ENCODE measurements around the gene ACAD9.

ACAD9 gene

DNA sequence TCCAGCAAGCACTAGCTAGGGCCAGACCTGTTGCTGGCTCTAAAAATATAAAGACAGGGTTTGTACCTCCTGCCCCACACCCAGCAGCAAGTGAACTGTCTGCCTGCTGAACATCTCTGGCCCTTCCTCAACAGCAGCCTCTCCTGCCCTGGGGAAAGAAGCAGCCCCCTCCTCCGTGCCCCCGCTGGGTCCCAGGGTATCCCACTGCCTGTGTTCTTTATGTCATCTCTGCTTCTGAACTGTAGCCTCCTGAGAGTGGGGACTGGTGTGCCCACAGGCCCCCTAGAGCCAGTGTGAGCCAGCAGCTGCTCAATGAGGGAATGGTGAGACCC, 54.5 kb downstream of the ACAD9 start:
- no peak for DNase-seq (ENCODE audit: low read depth in 3 of 3)

DNA sequence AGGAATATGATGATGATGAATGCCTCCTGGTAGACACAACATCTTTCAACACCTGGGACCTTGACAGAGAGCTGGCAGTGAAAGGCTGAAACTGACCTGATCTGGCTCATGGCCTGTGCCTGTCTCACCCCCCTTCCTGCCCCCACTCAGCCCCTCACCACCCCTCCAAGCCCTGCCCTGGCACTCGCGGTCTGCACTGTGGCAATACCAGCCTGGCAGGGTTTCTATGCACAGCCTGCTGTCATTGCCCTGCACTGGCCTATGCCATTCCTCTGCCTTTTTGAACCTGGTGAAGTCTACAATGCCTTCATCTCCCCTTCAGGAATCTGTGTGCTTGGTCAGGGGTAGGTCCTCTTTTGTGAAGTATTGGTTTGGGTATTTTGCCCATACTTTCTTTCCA, 56.5 kb downstream of the ACAD9 start:
- DNase-seq (ENCODE audit: low read depth in 3 of 3): no peak

DNA sequence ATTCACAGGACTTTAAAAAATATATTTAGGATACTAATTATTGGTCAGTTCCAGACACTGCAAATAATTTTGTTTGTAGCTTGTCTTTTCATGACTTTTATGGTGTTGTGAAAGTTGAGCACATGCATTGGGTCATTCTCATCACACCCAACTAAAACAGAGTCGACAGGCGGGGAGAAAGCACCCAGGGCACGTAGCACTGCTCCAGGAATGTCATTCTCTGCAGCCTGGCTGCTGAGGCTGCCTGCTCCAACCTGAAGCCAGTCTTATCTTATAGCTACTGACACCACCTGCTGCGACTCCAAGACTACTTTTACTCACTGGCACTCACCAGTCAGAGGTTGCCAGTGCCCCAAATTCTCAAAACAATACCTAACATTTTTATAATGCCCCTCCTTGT, 56.9 kb downstream of the ACAD9 start:
- no peak for DNase-seq (ENCODE audit: low read depth in 3 of 3)

DNA sequence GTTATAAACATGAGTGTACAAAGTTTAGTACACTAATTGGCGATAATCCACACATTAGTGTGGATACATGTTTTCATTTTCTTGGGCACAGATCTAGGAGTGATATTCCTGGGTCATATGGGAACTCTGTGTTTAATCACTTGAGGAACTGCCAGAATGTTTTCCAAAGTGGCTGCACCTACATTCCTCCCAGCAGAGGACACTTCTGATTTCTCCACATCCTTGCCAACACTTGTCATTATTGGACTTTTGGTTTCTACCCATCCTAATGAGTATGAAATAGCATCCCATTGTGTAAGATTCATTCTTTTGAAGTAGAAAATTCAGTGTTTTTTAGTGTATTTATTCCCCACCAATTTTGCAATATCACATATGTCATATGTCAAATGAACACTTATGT, 60.8 kb downstream of the ACAD9 start:
- no peak for DNase-seq (ENCODE audit: low read depth in 3 of 3)

DNA sequence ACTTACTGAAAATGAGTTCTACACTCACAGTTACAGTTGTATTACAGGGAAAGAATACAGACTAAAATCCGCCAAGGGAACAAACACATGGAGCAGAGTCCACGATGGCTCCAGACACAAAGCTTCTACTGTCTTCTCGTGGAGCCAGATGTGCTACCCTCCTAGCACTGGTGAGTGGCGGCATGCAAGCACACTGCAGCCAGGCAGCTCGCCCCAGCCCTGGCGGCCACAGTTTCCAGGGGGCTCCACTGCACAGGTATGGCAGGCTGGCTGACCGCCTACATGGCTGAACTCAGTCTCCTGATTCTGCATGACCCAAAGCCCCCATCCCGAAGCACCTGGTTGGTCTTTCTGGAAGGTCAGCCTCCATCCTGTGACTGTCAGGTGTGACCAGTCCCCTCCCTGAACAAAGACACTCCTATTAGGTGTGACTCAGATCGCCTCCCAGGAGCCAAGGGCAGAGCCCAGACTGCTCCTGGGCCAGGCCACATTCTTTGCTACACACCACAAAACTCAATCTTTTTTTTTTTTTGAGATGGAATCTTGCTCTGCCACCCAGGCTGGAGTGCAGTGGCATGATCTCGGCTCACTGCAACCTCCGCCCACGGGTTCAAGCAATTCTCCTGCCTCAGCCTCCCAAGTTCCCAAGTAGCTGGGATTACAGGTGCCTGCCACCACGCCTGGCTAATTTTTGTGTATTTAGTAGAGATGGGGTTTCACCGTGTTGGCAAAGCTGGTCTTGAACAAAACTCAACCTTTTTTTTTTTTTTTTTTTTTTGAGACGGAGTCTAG, 62.9 kb downstream of the ACAD9 start:
- no peak for DNase-seq (ENCODE audit: low read depth in 3 of 3)

DNA sequence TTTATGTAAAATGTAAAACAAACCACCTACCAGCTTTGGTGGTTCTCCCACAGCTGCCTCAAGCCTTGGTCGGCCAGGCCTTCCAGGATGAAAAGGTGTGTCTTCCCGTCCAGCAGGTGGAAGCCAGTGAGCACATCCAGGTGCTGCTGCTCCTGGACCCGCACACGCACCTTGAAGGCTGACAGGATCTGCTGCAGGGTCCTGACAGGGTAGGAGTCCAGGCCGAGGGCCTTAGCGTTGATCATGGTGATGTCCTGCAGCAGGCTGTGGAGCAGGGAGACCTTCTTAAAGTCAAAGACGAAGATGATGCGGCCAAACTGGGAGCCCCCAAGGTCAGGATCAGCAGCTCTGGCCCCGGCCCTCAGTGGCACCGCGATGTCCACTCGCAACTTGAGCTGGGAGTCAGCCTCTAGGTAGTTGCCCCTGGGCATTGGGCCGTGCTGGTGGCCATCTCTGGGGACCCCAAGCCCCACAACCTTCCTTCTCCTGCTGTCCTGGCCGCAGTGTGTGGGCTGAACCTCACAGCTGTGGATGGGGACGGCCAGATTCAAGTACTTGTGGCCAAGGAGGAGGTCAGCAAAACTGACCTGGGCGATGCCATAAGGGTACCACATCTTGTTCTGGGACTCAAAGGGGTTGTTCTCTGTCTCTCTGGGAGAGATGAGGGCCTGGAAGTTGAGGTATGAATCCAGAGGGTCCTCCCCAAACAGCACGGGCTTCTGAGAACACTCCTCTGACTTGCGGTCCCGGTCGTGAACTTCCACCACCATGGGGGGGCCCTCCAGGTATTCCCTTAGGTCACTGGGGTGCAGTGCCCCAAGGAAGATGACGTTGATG, 65.8 kb downstream of the ACAD9 start:
- DNase-seq (ENCODE audit: low read depth in 3 of 3): no peak

DNA sequence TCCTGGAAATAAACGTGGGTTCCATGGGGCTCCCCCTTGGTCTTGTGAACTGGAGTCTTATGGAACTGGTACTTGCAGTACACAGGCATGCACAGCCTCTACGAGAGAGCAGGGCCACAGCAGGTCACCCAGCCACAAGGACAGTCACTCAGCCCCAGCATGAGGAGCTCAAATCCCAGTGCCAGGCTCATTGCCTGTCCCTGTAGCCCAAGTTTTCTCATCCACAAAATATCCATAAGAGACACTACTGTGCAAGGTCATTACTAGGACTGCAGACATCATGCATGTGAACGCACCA, 66.4 kb downstream of the ACAD9 start:
- DNase-seq (ENCODE audit: low read depth in 3 of 3): no peak

DNA sequence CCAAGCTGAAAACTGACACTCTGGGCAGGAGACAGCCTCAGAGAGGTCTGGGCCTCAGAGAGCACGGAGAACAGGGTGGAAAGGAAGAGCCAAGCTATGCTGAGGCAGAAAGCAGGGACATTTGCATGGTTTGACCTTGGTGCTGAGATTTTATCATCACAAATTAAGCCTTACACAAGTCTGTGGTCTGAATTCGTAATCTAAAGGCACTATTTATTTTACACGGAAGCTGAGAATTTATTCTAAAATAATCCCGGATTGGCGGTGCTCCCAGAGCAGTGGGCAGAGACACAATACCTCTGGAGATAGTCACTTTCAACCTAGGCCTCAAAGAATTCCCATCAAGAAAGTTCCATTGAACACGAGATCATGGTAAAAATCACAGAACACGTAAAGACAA, 67.0 kb downstream of the ACAD9 start:
- no peak for DNase-seq (ENCODE audit: low read depth in 3 of 3)

DNA sequence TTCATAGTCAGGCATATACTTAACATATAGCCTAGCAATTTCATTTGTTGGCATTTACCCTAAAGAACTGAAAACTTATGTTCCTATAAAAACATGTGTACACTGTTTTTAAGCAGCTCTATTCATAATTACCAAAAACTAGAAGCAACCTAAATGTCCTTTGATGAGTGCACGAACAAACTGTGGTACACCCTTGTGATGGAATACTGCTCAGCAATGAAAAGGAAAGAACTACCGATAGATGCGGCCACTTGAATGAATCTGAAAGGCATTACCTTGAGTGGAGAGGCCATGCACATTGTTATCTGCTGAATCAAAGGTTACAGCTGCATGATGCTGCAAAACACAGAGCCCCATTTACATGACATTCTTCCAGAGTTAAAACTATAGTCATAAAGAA, 69.7 kb downstream of the ACAD9 start:
- DNase-seq (ENCODE audit: low read depth in 3 of 3): no peak

DNA sequence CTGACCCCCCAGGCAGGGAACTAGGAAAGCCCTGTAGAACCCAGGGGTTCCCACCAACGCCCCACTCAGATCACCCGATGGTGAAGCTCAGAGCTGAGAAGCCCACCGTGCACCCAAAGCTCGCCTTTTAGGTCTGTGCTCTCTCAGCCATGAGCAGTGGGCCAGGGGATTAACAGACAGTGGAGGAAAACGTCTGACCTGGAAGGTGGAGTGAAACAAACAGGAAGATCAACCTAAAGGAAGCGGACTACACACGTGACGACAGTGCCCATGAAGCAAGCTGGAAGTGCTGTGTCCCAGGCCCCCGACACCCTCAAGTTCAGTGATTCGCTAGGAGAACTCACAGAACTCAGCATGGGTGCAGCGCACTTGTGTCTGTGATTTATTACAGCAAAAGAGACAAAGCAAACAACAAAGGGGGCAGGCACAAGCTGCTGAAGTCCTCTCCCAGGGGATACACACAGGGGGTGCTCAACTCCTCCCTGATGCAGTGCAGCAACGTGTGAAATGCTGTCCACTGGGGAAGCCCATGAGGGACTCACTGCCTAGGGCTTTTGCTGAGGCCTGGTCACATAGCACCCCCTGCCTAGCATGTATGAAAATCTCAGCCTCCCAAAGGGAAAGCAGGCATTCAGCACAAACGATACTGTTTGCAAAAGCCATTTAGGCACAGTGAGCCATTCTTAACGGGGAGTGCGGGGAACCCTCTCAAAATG, 71.0 kb downstream of the ACAD9 start:
- DNase-seq (ENCODE audit: low read depth in 3 of 3): peak in 1 of 3 experiments; percentile 4

DNA sequence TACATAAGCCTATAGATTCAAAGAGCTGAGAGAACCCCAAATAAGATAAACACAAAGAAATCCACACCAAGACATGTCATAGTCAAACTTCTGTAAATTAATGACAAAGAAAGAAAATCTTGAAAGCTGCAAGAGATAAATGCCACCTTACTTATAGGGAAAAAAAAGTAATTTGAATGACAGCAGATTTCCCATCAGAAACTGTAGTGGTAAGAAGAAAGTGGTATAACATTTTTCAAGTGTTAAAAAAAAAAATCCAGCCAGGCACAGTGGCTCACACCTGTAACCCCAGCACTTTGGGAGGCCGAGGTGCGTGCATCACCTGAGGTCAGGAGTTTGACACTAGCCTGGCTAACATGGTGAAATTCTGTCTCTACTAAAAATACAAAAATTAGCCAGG, 77.0 kb downstream of the ACAD9 start:
- no peak for DNase-seq (ENCODE audit: low read depth in 3 of 3)
